MG63 (cell line): ENCODE measurements around the gene KSR1. TPM values are rescaled to one million over a fixed set of nuclear protein-coding genes. Genes with fewer than 3 reads are reported as not detected.

Source experiments
- DNase-seq: peaks from one replicate; pipeline ENCODE4 v3.0.0-alpha.2; 2020
- H3K27me3 ChIP-seq: fragments of 250-450 bp; sonication (Bioruptor Pico); 2 replicates; pipeline ENCODE4 v1.5.1; 2020; ENCODE audit warnings: mild to moderate bottlenecking, moderate library complexity
- H3K36me3 ChIP-seq: fragments of 250-450 bp; sonication (Bioruptor Pico); 2 replicates; pipeline ENCODE4 v1.5.1; 2020; ENCODE audit warnings: mild to moderate bottlenecking, moderate library complexity
- H3K4me3 ChIP-seq: fragments of 250-450 bp; sonication (Bioruptor Pico); 2 replicates; pipeline ENCODE4 v1.5.1; 2020; ENCODE audit warnings: mild to moderate bottlenecking, moderate library complexity
- H3K9me3 ChIP-seq: fragments of 250-450 bp; sonication (Bioruptor Pico); 2 replicates; pipeline ENCODE4 v1.5.1; 2020; ENCODE audit warnings: mild to moderate bottlenecking, moderate library complexity
- total RNA-seq: library from RNA; depleted of rRNA; stranded (reverse); fragments of >200 nt; shearing (Covaris generic); gene quantifications from 2 replicates; pipeline ENCODE4 v1.2.3, GENCODE V29; 2014; ENCODE audit warnings: low replicate concordance

KSR1 gene
- total RNA-seq, 1 experiment from 2014 or later, result 7.6 TPM

- no peak overlapping the region for H3K4me3 ChIP-seq
- H3K27me3 ChIP-seq, result no peaks in the 10 kb centered on the region
- peak; percentile 46 for DNase-seq
- no peaks in the 10 kb centered on the region for H3K9me3 ChIP-seq
- no peaks in the 10 kb centered on the region for H3K36me3 ChIP-seq
These were observed 113.0 kb downstream of the KSR1 start for GRCh38 chr17:27569257-27569722.

GRCh38 chr17:27569884-27570577 lies 113.8 kb downstream of the KSR1 start:
- H3K27me3 ChIP-seq, result no peaks in the 10 kb centered on the region
- DNase-seq, result no peak
- H3K36me3 ChIP-seq, result no peaks in the 10 kb centered on the region
- no peaks in the 10 kb centered on the region for H3K9me3 ChIP-seq
- H3K4me3 ChIP-seq, result no peak overlapping the region

GRCh38 chr17:27570578-27570914 lies 114.3 kb downstream of the KSR1 start:
- no peaks in the 10 kb centered on the region for H3K27me3 ChIP-seq
- H3K36me3 ChIP-seq, result no peaks in the 10 kb centered on the region
- no peak overlapping the region for H3K4me3 ChIP-seq
- no peak for DNase-seq
- H3K9me3 ChIP-seq, result no peaks in the 10 kb centered on the region

- Histone ChIP-seq H3K36me3 (no peaks in the 10 kb centered on the region), H3K9me3 (no peaks in the 10 kb centered on the region), H3K4me3 (no peak overlapping the region), H3K27me3 (no peaks in the 10 kb centered on the region)
- DNase-seq, result no peak
These were observed 115.5 kb downstream of the KSR1 start for GRCh38 chr17:27571563-27572352.

GRCh38 chr17:27572665-27573064 lies 116.4 kb downstream of the KSR1 start:
- H3K27me3 ChIP-seq, result no peaks in the 10 kb centered on the region
- H3K36me3 ChIP-seq, result no peaks in the 10 kb centered on the region
- H3K4me3 ChIP-seq, result no peak overlapping the region
- no peaks in the 10 kb centered on the region for H3K9me3 ChIP-seq
- no peak for DNase-seq

GRCh38 chr17:27573548-27573947 lies 117.3 kb downstream of the KSR1 start:
- no peak for DNase-seq
- H3K9me3 ChIP-seq, result no peaks in the 10 kb centered on the region
- no peaks in the 10 kb centered on the region for H3K36me3 ChIP-seq
- H3K27me3 ChIP-seq, result no peaks in the 10 kb centered on the region
- H3K4me3 ChIP-seq, result no peak overlapping the region

GRCh38 chr17:27573971-27574525 lies 117.8 kb downstream of the KSR1 start:
- Histone ChIP-seq H3K36me3 (no peaks in the 10 kb centered on the region), H3K27me3 (no peaks in the 10 kb centered on the region), H3K9me3 (no peaks in the 10 kb centered on the region), H3K4me3 (no peak overlapping the region)
- no peak for DNase-seq

- no peak for DNase-seq
- H3K9me3 ChIP-seq, result no peaks in the 10 kb centered on the region
- H3K4me3 ChIP-seq, result no peak overlapping the region
- no peaks in the 10 kb centered on the region for H3K27me3 ChIP-seq
- no peaks in the 10 kb centered on the region for H3K36me3 ChIP-seq
These were observed 119.1 kb downstream of the KSR1 start for GRCh38 chr17:27575096-27575911.

- H3K9me3 ChIP-seq, result no peaks in the 10 kb centered on the region
- H3K4me3 ChIP-seq, result no peak overlapping the region
- no peak for DNase-seq
- no peaks in the 10 kb centered on the region for H3K36me3 ChIP-seq
- H3K27me3 ChIP-seq, result no peaks in the 10 kb centered on the region
These were observed 119.6 kb downstream of the KSR1 start for GRCh38 chr17:27575912-27576252.

- no peak for DNase-seq
- no peaks in the 10 kb centered on the region for H3K36me3 ChIP-seq
- H3K4me3 ChIP-seq, result no peak overlapping the region
- no peaks in the 10 kb centered on the region for H3K27me3 ChIP-seq
- no peaks in the 10 kb centered on the region for H3K9me3 ChIP-seq
These were observed 120.3 kb downstream of the KSR1 start for GRCh38 chr17:27576477-27577083.

GRCh38 chr17:27577121-27577761 lies 121.0 kb downstream of the KSR1 start:
- H3K36me3 ChIP-seq, result no peaks in the 10 kb centered on the region
- DNase-seq, result peak; percentile 77
- H3K9me3 ChIP-seq, result no peaks in the 10 kb centered on the region
- H3K27me3 ChIP-seq, result no peaks in the 10 kb centered on the region
- H3K4me3 ChIP-seq, result no peak overlapping the region

GRCh38 chr17:27577884-27578717 lies 121.9 kb downstream of the KSR1 start:
- Histone ChIP-seq H3K9me3 (no peaks in the 10 kb centered on the region), H3K36me3 (no peaks in the 10 kb centered on the region), H3K27me3 (no peaks in the 10 kb centered on the region), H3K4me3 (no peak overlapping the region)
- DNase-seq, result no peak

- no peak overlapping the region for H3K4me3 ChIP-seq
- peak; percentile 31 for DNase-seq
- H3K27me3 ChIP-seq, result no peaks in the 10 kb centered on the region
These were observed 122.5 kb downstream of the KSR1 start for GRCh38 chr17:27578718-27579085.

GRCh38 chr17:27579304-27579703 lies 123.1 kb downstream of the KSR1 start:
- no peak for DNase-seq
- Histone ChIP-seq H3K36me3 (no peaks in the 10 kb centered on the region), H3K4me3 (no peak overlapping the region), H3K9me3 (no peaks in the 10 kb centered on the region), H3K27me3 (no peaks in the 10 kb centered on the region)

More at GRCh38 chr17:27578718-27579085, 122.5 kb downstream of the KSR1 start:
- Histone ChIP-seq H3K9me3 (no peaks in the 10 kb centered on the region), H3K36me3 (no peaks in the 10 kb centered on the region)

GRCh38 chr17:27579897-27580321 lies 123.7 kb downstream of the KSR1 start:
- no peak for DNase-seq

More at GRCh38 chr17:27579897-27580321, 123.7 kb downstream of the KSR1 start:
- Histone ChIP-seq H3K9me3 (no peaks in the 10 kb centered on the region), H3K4me3 (no peak overlapping the region), H3K36me3 (no peaks in the 10 kb centered on the region), H3K27me3 (no peaks in the 10 kb centered on the region)
